Right lobe of liver (tissue), 4 donors: Measurements from ENCODE around the gene IL1RAPL1.

Experiments used
- CTCF ChIP-seq, 4 donors: fragments of 200-600 bp in 3 of 4; fragments of 450-650 bp in 1 of 4; IDR thresholded peaks; one replicate each; pipeline versions ENCODE4 v1.5.1 to v1.8.0; 2016 to 2022; ENCODE audit warnings: antibody characterized with exemption in 4 of 4, mild to moderate bottlenecking in 2 of 4
- POLR2A ChIP-seq: fragments of 450-650 bp; IDR thresholded peaks from one replicate; pipeline ENCODE4 v1.6.1; 2017; ENCODE audit warnings: antibody characterized with exemption, mild to moderate bottlenecking
- donor health status: DM: no; HTN: no; CAD: no.
- donor health status: DM: no; HTN: no; CAD: no.
- donor health status: DM: no; HTN: yes; CAD: no.

GRCh38 chrX:28668303-28668702 lies 81.1 kb downstream of the IL1RAPL1 start:
- TF ChIP-seq POLR2A (no peak), CTCF (IDR thresholded peaks at IDR 0.05) (no peak)
